T-helper 22 cell (primary cell): ENCODE data around the gene MEF2D.

Source experiments
- DNase-seq: peaks from one replicate; pipeline ENCODE4 v3.0.0-alpha.2; 2020; ENCODE audit warnings: low read depth

The MEF2D gene

DNA sequence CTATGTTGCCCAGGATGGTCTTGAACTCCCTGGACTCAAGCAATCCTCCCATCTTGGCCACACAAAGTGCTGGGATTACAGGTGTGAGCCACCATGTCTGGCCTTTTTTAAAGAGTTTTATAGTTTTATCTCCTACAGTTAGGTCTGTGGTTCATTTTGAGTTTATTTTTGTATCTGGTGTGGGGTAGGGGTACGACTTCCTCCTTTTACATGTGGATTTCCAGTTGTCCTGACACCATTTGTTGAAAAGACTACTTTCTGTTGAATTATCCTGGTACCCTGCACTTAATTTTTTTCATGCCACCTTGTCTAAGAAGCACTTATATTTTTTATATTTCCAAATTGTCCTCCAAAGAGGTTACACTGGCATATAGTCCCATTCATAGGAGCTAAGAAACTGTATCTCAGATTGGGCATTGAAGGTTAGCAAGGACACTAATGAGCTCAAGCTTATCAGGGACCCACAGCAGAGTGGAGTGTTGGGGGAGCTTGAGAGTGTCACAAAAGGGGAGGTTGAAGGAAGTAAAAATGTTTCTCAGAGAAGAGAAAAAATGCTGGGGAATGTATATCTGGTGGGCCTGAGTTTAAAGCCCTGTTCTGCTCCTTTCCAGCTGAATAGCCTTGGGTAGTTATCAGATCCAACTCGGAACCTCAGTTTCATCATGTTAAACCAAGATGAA, 23.4 kb upstream of the MEF2D start:
- DNase-seq, result no peak

DNA sequence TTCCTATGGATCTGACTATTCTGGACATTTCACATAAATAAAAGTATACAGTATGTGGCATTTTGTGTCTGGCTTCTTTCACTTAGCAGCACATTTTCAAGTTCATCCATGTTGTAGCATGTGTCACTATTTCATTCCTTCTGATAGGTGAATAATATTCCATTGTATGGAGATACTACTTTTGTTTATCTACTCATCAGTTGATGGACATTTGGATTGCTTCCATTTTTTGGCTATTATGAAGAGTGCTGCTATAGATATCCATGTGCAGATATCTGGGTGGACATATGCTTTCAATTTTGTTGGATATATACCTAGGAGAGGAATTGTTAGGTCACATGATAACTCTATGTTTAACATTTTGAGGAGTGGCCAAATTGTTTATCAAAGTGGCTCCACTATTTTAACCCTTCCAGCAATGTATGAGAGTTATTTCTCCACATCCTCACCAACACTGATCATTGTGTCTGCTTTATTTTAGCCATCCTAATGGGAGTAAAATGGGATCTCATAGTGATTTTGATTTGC, 21.9 kb upstream of the MEF2D start:
- DNase-seq, result no peak

DNA sequence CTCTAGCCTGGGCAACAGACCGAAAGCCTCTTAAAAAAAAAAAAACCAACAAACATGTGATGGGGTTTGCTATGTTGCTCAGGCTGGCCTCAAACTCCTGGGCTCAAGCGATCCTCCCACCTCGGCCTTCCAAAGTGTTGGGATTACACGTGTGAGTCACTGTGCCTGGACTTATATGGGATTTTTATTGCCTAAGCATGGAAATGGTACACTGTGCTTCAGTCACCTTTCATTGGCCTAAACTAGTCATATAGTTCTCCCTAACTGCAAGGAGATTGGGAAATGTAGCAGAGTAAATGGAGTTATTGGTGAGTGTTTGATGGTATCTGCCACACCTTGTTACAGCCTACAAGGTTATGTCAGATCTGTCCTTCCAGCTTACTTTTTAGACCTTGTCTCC, 17.2 kb upstream of the MEF2D start:
- DNase-seq, result no peak

DNA sequence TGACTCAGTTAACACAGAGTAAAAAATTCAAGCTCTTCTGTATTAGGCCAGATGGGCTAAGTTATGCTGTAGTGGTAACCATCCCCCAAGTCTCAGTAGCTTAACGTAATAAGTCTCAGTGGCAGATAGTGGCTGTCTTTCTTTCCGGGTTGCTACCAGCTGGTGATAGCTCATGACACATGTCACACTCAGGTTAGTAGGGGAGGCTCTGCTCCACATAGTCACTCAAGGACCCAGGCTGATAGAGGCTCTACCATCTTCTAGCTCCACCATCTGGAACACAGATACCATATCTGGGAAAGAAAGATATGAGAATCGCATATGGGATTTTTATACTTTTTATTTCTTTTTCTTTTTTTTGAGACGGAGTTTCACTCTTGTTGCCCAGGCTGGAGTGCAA, 16.2 kb upstream of the MEF2D start:
- no peak for DNase-seq

DNA sequence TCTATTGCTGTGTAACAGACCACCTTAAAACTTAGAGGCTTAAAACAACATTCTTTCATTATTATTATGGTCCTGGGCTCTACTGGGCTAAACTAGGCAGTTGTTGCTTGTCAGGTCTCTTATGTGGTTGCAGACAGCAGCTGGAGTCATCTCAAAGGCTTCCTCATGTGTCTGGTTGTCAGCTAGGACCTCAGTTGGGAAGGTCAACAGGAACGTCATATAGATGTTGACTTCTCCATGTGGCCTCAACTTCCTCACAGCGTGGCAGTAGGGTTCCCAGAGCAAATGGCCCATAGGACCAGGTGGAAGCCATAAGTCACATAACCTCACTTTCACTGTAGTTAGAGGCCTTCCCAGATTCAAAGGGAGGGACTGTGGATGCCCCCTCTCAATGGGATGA, 15.4 kb upstream of the MEF2D start:
- no peak for DNase-seq

DNA sequence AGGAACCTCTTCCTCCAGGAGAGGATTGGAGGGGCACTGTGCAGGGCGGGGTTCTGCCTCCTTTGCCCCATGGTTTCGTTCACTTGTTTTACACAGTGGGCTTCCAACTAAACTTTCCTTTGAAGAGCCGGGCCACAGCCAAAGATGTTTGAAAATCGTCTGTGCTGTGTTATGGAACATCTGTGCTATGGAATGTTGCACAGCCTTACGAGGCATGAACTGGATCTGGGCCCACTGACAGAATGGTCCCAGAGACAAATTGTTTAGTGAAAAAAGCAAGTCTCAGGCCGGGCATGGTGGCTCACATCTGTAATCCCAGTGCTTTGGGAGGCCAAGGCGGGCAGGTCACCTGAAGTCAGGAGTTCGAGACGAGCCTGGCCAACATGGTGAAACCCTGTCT, 12.6 kb upstream of the MEF2D start:
- no peak for DNase-seq

DNA sequence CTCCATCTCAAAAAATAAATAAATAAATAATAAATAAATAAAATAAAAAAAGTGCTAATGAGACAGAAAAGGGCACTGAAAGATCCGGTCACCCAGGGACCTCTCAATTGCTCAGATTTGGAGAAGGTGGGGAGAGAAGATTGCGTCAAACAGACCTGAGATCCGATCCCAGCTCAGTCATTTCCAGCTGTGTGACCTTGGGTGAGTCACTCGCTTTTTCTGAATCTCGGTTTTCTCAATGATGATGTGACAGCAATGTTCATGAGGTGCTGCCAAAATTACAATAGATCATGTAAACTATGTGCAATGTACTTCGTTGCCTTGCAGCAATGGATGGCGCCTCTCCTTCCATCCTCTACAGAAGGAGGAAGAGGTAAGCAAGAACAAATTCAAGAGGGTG, 11.1 kb upstream of the MEF2D start:
- no peak for DNase-seq

DNA sequence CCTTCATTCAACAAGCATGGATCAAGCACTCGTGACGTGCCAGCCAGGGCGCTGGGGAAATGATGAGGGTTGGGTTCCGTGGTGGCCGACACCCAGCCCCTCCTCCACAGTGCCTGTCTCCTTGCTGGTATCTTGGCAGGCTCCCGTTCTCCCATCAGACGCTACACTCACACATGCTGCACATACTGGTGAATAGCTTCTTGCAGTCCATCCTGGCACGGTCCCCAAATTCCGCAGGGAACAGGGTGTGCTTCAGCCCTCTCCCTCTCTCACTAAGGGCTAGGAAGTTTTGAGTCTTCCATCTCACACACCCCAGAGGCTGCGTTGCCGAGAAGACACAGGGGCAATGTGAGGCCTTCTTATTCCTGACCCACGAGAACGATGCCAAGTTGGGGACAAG, 10.1 kb upstream of the MEF2D start:
- DNase-seq, result no peak

DNA sequence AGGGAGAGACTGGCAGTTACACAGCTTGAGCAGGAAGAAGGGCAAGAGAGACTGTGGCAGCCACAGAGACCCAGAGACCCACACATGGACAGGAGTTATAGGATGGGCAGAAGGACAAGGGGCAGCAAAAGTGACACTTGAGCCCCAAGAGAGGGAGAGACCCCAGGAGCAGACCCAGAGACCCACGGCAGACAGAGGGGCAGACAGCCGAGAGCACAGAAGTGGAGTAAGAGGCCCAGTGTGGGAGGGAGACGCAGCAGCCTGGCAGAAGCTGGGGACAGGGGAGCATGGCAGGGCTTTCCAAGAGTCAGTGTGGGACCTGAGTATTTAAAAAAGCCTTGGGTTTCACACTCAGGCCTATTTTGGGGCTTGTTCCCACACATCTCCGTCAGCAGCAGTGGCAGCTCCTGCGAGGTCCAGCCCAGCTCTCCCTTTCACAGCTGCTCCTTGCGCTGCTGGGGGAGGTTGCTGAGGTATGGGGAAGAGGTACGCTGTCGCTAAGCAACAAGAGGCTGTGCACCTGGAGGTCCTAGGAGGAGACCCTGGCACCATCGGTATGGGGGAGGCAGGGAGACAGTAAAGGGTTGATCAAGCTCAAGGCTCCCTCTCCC, 9.0 kb upstream of the MEF2D start:
- DNase-seq, result no peak

DNA sequence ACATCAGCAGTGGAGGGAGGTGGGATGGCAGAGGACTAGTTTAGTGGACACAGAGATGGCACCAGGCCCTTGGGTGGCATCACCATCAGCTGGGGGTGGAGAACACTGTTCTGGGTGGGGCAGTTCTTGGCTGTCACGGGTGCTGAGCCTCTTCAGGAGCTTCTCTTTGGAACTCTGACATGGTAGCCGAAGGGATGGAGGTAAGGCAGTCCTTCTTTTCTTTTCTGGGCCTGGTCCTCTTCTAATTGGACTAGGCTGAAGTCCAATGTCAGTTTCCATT, 8.3 kb upstream of the MEF2D start:
- DNase-seq, result no peak

DNA sequence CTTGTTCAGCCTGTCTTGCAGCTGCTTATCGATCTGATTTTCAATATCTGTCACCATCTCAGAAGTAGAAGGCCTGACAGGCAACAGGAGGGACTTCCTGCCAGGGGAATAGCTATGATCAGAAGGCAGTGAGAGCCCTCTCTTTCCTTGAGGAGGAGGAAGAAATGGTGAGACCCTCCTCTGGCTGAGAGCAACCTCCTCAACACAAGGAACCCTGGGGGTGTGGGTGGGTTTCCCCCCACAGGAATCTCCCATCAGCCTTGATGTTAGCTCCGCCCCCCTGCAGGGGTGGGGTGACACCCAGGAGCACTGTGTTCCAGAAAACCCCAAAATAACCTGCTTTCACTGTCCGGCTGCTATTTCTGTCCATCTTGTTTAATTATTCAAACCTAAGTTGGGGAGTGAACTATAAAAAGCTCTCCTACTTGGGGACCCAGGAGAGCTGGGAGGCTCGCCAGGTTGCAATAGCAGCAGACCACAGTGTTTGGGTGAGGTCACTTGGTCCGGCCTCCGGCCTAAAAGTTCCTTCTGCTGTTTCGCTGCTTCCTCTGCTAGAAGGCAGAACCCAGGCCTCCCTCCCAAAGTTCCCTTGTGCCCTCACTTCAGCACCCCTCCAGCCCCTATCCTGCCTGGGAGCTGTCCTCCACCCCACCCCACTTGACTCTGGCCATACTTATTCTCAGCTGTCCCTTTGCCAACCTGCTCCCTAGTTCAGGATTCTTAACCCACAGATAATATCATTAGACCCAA, 7.8 kb upstream of the MEF2D start:
- no peak for DNase-seq

DNA sequence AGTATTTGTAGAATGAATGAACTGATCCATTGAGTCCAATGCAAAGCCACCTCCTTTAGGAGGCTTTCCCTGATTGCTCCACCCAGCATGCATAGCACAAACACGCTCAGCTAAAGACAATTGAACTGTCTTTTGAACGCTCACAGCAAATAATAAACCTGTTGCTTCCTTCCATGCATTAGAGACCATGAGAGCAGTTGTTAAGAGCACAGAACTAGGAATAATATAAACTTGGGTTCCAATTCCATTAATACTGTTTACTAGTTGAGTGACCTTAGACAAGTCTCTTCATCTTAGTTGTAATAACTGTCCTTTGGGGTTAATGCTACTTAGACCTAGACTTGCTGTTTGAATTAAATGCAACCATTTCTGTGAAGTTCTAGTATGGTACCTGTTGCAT, 5.9 kb upstream of the MEF2D start:
- no peak for DNase-seq

DNA sequence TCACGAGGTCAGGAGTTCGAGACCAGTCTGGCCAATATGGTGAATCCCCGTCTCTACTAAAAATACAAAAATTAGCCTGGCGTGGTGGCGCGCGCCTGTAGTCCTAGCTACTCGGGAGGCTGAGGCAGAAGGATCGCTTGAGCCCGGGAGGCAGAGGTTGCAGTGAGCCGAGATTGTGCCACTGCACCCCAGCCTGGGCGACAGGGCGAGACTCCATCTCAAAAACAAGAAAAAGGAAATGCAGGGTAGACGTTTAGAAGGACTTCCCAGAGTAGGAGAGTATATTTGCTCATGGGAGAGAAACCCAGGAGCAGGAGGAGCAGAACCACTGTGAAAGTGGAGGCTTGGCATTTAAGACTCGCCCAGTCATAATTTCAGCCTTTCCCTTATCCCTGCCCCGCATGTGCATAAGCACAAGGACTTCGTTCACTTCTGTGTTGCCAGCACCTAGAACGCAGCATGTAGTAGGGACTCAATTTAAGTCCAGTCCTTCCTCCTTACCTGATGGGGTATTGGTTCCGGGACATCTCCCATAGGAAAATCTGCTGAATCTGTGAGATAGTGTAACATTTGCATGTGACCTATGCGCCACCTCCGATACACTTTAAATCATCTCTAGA, 5.2 kb upstream of the MEF2D start:
- DNase-seq, result no peak

DNA sequence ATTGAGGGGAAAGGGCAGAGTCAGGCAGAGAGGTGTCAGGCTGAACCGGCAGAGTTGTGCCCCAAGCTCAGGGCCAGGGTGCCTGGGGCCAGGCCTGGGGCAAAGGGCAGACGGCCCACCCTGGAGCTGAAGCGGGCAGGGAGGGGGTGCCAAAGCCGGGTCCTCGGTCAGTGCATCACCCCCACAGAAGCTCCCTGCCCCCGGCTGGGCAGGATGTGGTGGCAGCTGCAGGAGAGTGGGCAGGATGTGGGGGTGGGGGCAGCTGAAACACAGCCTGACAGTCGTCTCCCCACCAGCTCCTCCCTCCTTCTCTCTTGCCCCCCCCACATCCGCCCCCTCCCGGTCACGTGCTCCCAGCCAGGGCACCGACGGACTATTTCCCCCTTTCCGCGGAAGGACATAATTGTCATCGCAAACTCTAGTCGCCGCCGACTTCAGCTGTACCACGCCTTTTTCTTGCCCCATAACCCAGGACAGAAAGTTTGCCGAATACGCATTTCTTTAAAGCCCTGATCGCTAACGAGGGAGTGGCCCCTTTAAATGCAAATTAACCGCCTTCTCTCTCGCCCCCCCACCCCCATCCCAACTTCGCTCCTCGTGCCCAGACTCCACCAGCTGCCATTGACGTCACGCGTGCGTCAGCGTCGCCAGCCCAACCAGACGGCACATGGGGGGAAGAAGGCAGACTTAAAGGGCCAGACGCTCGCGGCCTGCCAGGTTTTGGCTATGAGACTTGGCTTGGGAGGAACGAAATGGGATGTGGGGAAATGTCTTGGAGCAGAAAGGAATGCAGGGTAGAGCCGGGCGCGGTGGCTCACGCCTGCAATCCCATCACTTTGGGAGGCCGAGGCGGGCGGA, 4.5 kb upstream of the MEF2D start:
- peak; percentile 99 for DNase-seq

DNA sequence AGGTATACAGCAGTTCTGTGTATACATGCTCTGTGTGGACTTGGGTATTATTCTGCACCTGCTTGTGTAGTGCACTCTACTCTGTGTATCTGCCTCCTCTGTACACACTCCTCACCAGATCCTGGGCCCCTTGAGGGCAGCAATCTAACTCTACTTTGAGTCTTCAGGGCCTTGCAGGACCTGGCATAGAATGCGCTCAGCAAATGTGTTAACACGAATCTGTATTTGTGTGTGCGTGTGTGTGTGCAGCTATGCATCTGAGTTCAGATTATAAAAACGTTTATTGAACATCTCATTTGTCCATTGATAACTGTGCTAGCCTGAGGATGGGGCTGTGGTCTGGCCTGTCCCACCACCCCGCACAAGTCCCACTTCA, 3.9 kb upstream of the MEF2D start:
- DNase-seq, result no peak

DNA sequence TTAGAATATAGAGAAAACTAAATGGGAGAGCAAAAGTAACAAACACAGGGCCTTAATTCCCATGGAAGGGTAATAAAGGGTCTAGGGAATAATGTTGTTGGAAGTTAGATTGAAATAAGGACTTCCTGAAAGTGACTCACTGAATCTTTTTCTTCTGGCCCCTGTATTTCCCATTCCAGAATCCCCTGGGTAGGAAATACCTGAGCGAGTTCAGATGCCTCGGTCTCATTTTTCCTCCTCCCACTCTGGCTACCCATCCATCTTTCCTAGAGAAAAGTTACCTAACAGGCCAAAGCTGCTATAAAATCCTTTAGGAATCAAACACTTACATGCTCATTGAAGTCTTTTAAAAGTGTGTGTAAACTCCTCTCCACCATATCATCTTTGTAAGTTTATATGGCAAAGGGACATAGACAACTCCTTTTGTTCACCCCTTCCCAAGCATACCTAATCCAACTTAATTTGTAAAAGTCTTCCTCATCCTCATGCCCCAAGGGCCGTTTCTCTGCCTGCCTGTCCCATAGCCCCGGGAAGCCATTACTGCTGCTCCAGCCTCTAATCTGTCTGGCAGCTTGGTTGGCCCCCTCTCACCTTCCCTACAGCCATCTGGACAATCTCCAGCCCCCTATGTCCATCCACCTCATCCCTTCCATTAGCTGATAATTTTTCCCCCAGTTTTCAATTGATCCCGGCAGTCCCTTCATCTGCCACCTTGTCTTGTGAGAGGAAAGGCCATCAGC, 3.3 kb upstream of the MEF2D start:
- no peak for DNase-seq

DNA sequence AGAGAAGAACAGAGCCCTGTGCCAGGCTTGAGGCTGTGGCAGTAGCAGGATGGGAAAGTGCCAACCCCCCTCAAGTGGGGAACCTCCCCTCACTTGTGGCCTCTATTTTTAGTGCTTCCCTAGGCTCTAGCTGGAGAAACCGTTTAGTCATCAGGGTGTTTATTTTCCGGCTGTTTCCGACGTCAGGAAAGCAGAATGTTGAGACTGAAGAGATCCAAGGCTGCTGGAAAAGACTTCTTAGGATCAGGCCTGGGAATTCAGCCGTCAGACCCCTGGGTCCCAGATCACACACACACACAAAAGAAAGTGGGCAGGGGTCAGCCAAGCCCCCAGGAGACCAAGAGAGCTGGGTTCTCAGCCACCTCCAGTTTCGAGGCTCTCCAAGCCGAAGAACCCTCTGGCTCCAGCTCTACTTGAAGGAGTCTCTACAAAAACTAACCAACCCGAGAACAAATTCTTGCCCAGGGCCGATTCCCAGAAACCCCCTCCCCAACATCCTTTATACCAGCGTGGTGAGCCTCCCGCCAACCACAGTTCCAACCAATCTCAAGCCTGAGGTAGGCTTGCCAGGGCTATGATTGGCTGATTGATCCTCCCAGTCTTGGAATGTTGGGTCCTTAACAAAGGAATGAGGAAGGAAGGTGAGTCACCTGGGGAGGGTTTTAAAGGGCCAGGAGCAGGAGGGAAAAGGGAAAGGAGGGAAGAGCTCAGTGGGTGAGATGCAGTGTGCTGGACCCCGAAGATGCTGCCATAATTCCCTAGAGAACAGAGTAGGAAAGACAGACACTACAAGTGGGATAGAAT, 2.5 kb upstream of the MEF2D start:
- DNase-seq, result no peak

DNA sequence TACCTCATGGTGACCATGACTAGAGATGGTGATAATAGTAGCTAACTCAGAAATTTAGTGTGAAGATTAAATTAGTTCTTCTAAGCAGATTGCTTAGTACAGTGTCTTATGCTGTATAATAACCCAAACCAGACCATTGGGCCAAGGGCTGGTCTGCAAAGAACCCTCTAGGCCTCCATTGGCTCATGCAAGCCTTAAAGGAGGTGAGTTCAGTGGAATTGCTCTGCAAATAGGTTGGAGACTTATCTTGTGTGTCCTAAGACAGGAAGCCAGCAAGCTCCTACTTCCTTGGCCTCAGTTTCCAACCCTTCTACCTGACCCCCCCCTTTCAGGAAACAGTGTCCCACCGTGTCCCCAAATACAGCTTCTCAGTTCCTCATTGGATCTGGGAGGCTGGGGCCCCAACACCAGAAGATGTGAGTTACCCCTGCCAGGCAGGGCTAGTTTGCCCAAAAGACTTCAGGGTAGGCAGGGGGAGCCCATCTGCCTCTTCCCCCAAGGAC, 1.9 kb upstream of the MEF2D start:
- DNase-seq, result no peak

DNA sequence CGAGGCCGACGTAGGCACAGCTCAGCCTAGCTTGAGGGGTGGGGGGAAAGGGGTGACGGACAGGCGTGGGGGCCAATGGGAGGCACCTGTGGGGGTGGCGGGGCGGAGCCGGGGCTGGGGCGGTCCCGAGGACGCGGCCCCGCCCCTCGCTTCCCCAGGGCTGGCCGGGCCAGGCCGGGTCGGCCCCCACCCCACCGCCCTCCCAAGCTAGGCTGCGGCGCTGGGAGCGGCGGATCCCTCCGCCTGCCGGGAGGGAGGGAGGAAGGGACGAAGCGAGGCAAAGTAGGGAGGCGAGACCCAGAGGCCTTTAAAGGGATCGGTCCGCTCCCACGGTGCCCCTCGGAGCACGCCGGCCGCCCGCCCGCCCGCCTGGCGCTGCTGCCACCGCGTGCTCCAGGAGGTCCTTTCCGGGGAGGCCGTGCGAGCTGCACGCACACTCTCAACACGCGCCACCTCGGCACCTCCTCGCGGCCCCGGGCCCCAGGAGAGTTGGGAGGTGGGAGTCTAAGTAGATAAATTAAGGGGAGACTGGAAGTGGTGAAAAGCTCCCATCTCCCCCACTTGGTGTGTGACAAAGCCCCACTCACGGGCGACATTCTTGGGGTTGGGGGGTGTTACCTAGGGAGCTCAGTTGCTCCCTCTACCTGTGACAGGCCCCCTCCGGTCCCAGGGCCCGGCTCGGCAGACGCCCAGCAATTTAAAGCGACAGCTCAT, 375 bp upstream of the MEF2D start:
- peak; percentile 89 for DNase-seq
